B cell (primary cell): ENCODE data around the gene CHRNG. TPM values are rescaled to one million over a fixed set of nuclear protein-coding genes. Genes with fewer than 3 reads are reported as not detected.

Source experiments
- ATAC-seq: fragments of 200-7000 bp; cut with Tn5 transposase; one replicate; pipeline ENCODE4 v1.10.0; 2021; ENCODE audit warnings: low read depth, mild to moderate bottlenecking, moderate number of reproducible peaks, moderate library complexity
- CTCF ChIA-PET: fragments of 350-600 bp; sonication (Branson Sonifier 250); formaldehyde crosslinking; loops from one replicate; lab custom pipeline; 2021; ENCODE audit warnings: antibody characterized with exemption, inconsistent platforms; lab: Charles Lee
- POLR2A ChIA-PET: fragments of 350-600 bp; sonication (Branson Sonifier 250); formaldehyde crosslinking; loops from one replicate; lab custom pipeline; 2021; ENCODE audit warnings: antibody characterized with exemption; lab: Charles Lee
- DNase-seq: peaks from one replicate; pipeline ENCODE4 v3.0.0; 2013
- H2AFZ ChIP-seq: 2 replicates; pipeline ENCODE4 v1.6.1; 2012; ENCODE audit warnings: mild to moderate bottlenecking, low read depth, low read length; ENCODE audit not compliant: insufficient read depth, poor library complexity, severe bottlenecking
- H3K27ac ChIP-seq, 2 donors: 1 replicate in 1 of 2; 2 replicates in 1 of 2; pipeline ENCODE4 v1.5.1; 2012 to 2013; ENCODE audit warnings: low read length in 2 of 2, mild to moderate bottlenecking in 2 of 2, moderate library complexity in 1 of 2
- H3K27me3 ChIP-seq, 4 experiments: fragments of 200-600 bp in 1 of 4; sonication (generic) in 1 of 4; replicated peaks in 1 of 4; 1 replicate in 2 of 4; 2 replicates in 2 of 4; pipeline versions ENCODE4 v1.6.1 to v1.7.0; 2013 to 2016; ENCODE audit warnings: low read length in 3 of 4, mild to moderate bottlenecking in 2 of 4, mixed read lengths in 1 of 4, moderate library complexity in 1 of 4; ENCODE audit not compliant: insufficient read depth in 4 of 4, control insufficient read depth in 3 of 4; ENCODE audit errors: control extremely low read depth in 1 of 4
- H3K36me3 ChIP-seq, 2 experiments: replicated peaks in 1 of 2; 1 replicate in 1 of 2; 2 replicates in 1 of 2; pipeline versions ENCODE4 v1.6.1 to v1.7.1; 2013; ENCODE audit warnings: low read length in 1 of 2; ENCODE audit not compliant: insufficient read depth in 2 of 2, control insufficient read depth in 1 of 2; ENCODE audit errors: control extremely low read depth in 1 of 2, extremely low read depth in 1 of 2
- H3K4me1 ChIP-seq, 2 donors: fragments of 200-600 bp in 1 of 2; sonication (generic) in 1 of 2; 1 replicate in 1 of 2; 2 replicates in 1 of 2; pipeline versions ENCODE4 v1.5.1 to v1.6.1; 2013 to 2017; ENCODE audit warnings: low read length in 2 of 2; ENCODE audit not compliant: control insufficient read depth in 2 of 2, insufficient read depth in 2 of 2
- H3K4me2 ChIP-seq: replicated peaks from 2 replicates; pipeline ENCODE3; 2012; ENCODE audit warnings: mild to moderate bottlenecking, low read depth, low read length; ENCODE audit not compliant: poor library complexity, severe bottlenecking
- H3K4me3 ChIP-seq, 5 experiments: fragments of 200-600 bp in 1 of 5; sonication (generic) in 1 of 5; 1 replicate in 3 of 5; 2 replicates in 2 of 5; pipeline versions ENCODE4 v1.5.1 to v1.7.0; 2011 to 2016; ENCODE audit warnings: low read length in 4 of 5, mild to moderate bottlenecking in 4 of 5, low read depth in 2 of 5, control low read depth in 1 of 5, moderate library complexity in 1 of 5; ENCODE audit not compliant: insufficient read depth in 1 of 5; ENCODE audit errors: control extremely low read depth in 1 of 5, extremely low read depth in 1 of 5
- H3K79me2 ChIP-seq: fragments of 200-600 bp; sonication (generic); one replicate; pipeline ENCODE4 v1.6.0; 2016; ENCODE audit warnings: low read length; ENCODE audit not compliant: control insufficient read depth, insufficient read depth
- H3K9ac ChIP-seq: fragments of 200-600 bp; sonication (generic); 2 replicates; pipeline ENCODE4 v1.6.1; 2017; ENCODE audit warnings: mild to moderate bottlenecking, low read length, moderate library complexity
- H3K9me3 ChIP-seq, 3 donors: one replicate each; pipeline versions ENCODE4 v1.6.1 to v1.7.1; 2013; ENCODE audit warnings: low read length in 2 of 3; ENCODE audit not compliant: control insufficient read depth in 2 of 3, insufficient read depth in 1 of 3; ENCODE audit errors: control extremely low read depth in 1 of 3
- H4K20me1 ChIP-seq: 2 replicates; pipeline ENCODE4 v1.6.0; 2012; ENCODE audit warnings: mild to moderate bottlenecking, low read length; ENCODE audit not compliant: insufficient read depth, control insufficient read depth, poor library complexity, severe bottlenecking
- H3K27ac Mint-ChIP-seq: one replicate; pipeline ENCODE4 v1.8.0; 2021; ENCODE audit warnings: mixed read lengths
- H3K27me3 Mint-ChIP-seq: one replicate; pipeline ENCODE4 v1.8.0; 2021; ENCODE audit warnings: mixed read lengths
- H3K4me1 Mint-ChIP-seq: one replicate; pipeline ENCODE4 v1.8.0; 2021; ENCODE audit warnings: mixed read lengths
- H3K4me3 Mint-ChIP-seq: one replicate; pipeline ENCODE4 v1.8.0; 2021; ENCODE audit warnings: mixed read lengths
- H3K9me3 Mint-ChIP-seq: one replicate; pipeline ENCODE4 v1.8.0; 2022; ENCODE audit warnings: mixed read lengths; ENCODE audit not compliant: insufficient read depth
- EZH2 ChIP-seq: IDR thresholded peaks from 2 replicates; pipeline ENCODE4 v1.6.1; 2012; ENCODE audit warnings: borderline replicate concordance, low read depth, mild to moderate bottlenecking, moderate library complexity, low read length; ENCODE audit not compliant: insufficient read depth, poor library complexity, severe bottlenecking
- WGBS: methylation state at CpG from one replicate; pipeline ENCODE4 v1.1.5; 2013; ENCODE audit warnings: missing lambda C conversion rate; ENCODE audit not compliant: insufficient coverage; 5-methylcytosine and 5-hydroxymethylcytosine counted together
- intact Hi-C: fragments of 100-400 bp; cut with micrococcal nuclease; formaldehyde crosslinking; loops from one replicate; pipeline ENCODE4 v1.10.0; 2022
- polyA plus RNA-seq: library from polyadenylated mRNA; depleted of rRNA; stranded (reverse); fragments of >200 nt; gene quantifications from 2 replicates; pipeline ENCODE4 v1.2.3, GENCODE V29; 2012
- total RNA-seq, 2 donors: library from RNA; stranded (reverse); fragments of 120-200 nt in 1 of 2; gene quantifications; 1 replicate in 1 of 2; 2 replicates in 1 of 2; pipeline versions ENCODE4 v1.2.3 to v1.2.4, GENCODE V29; 2013 to 2022
- TF ChIP-seq, protein P1 (sequence below): fragments of 200-600 bp; IDR thresholded peaks from one replicate; pipeline ENCODE4 v1.8.0; 2022; ENCODE audit warnings: antibody characterized with exemption, mild to moderate bottlenecking

The CHRNG gene
- total and polyA plus RNA-seq, 2 donors (not counting 1 experiment from before 2014, with no cell fraction given), result not detected

DNA sequence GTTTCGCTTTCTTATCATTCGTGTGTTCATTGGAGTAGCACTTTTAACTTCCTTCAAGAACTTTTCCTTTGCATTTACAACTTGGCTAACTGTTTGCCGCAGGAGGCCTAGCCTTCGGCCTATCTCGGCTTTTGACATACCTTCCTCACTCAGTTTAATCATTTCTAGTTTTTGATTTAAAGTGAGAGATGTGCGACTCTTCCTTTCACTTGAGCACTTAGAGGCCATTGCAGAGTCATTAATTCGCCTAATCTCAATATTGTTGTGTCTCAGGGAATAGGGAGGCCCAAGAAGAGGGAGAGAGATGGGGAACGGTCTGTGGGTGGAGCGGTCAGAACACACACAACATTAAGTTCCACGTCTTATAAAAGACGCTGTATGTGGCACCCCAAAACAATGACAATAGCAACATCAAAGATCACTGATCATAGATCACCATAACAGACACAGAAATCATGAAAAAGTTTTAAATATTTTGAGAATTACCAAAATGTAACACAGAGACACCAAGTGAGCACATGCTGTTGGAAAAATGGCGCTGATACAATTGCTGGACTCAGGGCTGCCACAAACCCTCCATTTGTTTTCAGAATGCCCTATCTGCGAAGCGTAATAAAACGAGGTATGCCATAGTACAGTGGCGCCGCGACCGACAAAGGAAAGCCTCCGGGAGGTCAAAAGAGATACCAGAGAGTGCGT lies 10.3 kb downstream of the CHRNG start:
- CTCF ChIA-PET, result no interaction called here
- TF ChIP-seq, protein P1, sequence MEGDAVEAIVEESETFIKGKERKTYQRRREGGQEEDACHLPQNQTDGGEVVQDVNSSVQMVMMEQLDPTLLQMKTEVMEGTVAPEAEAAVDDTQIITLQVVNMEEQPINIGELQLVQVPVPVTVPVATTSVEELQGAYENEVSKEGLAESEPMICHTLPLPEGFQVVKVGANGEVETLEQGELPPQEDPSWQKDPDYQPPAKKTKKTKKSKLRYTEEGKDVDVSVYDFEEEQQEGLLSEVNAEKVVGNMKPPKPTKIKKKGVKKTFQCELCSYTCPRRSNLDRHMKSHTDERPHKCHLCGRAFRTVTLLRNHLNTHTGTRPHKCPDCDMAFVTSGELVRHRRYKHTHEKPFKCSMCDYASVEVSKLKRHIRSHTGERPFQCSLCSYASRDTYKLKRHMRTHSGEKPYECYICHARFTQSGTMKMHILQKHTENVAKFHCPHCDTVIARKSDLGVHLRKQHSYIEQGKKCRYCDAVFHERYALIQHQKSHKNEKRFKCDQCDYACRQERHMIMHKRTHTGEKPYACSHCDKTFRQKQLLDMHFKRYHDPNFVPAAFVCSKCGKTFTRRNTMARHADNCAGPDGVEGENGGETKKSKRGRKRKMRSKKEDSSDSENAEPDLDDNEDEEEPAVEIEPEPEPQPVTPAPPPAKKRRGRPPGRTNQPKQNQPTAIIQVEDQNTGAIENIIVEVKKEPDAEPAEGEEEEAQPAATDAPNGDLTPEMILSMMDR, result no peak
- TF ChIP-seq EZH2, result no peak
- Histone ChIP-seq H3K4me3 (peak overlapping the region; percentile 65 to 92 (median 78)), H3K27me3 (no peaks in the 10 kb centered on the region), H3K9me3 (no peaks in the 10 kb centered on the region), H2AFZ (peak overlapping the region; percentile 88), H3K36me3 (peaks cover 3 to 28% of the 10 kb centered on the region in 2 experiments), H3K9ac (peak overlapping the region; percentile 88), H3K27ac (peak overlapping the region; percentile 91 to 96), H4K20me1 (peaks cover 32% of the 10 kb centered on the region), H3K4me1 (peaks cover 14 to 38% of the 10 kb centered on the region in 2 donors), H3K4me2 (peak overlapping the region; percentile 83), H3K79me2 (peaks cover 79% of the 10 kb centered on the region)
- intact Hi-C loops, result loop anchor here (2.0 to 10.0 kb wide), 3 partner anchors 147 to 1495 kb away; partner anchors contain the start of genes GIGYF2, PDE6D and PSMD1
- H3K27ac Mint-ChIP-seq, result peak overlapping the region; percentile 96
- WGBS, result 8% methylated on average over 11 of the region's 21 CpGs
- DNase-seq, result no peak
- POLR2A ChIA-PET, result interaction anchor here (0.8 kb wide), 1 partner anchor 589 kb away, joined by 3 read pairs; the partner anchor contains the start of gene DIS3L2
- H3K9me3 Mint-ChIP-seq, result no peaks in the 10 kb centered on the region
- H3K4me1 Mint-ChIP-seq, result peaks cover 62% of the 10 kb centered on the region
- H3K4me3 Mint-ChIP-seq, result peak overlapping the region; percentile 95
- ATAC-seq, result no peak
- no peaks in the 10 kb centered on the region for H3K27me3 Mint-ChIP-seq
